Measurements from ENCODE around the gene UST.
"Not testable (repeated sequence)": the region's sequence is repeated elsewhere in the genome, so short reads cannot be mapped to it uniquely, and the experiment has no call there.

UST gene

DNA sequence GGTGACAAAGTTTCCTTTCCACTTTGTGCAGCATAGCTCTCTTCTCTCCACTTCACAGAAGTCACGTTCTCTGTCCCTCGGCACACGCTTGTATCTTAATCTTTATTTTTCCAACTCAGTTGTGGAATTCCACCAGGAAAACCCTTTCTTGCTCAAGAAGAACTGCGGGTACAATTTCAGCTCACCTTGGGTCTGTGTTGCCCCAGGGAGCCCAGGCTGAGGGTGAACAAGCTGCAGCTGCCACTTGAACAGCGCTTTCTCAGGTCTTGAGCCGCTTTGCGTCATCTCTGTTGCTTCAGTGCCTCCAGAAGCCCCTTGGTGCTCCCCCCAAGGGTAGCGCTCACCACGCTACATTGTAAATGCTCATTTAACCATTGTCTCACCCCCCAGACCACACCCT lies 341.5 kb downstream of the UST start:
- no peak for DNase-seq (ENCODE audit: low spot score)

DNA sequence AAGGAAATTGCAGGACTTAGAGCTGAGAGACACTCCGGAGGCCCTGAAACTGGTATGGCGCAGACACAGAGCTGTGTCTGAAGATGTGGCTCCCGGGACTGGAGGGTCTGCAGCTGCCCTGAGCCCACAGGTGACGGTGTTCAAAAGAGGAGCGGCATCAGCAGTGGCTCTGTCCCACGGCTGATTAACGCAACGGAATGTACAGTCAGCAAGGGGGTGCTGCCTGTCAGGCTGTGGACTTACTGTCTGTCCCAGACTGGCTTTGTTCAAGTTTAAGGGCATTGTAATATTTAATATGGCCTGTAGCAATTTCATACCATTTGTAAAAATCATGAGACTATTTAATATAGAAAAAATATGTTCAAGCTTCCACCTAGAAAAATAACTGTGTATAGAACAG lies 342.7 kb downstream of the UST start:
- DNase-seq (ENCODE audit: low spot score): no peak

DNA sequence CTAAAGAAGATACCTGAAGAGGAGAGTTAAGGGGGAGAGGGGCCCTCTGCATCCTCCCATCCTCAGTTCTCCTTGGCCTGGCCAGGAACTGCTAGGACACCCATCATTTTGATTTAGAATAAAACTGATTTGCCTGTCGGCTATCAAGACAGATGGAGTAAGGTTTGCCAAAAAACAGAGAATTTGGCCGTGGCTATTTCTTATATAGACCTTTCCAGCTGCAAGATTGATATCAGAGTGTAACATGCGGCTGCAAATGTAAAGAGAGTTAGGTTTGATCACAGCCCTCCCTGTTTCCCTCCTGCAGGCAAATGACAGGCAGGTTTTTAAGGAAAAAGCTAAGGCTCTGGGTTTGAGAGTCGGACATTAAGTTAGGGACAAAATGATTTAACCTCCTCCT lies 344.1 kb downstream of the UST start:
- DNase-seq (ENCODE audit: low spot score): no peak

DNA sequence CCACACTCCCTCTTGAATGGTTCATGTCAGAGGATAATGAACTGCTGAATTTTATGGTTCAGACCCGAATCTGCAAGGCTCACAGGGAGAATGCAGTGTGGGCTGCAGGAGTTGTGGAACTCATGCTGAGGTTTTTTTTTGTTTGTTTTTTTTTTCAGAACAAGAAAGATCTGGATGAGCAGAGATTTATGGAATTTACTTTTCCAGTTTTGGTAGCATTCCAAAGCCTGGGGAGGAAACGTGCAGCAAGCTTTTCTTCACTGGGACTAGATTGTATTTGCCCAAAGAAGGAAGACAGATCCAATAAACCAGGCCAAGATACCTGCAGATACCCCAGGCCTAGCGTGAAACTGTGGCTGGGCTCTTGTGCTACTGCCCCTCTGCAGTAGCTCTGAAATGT lies 346.8 kb downstream of the UST start:
- DNase-seq (ENCODE audit: low spot score): no peak

DNA sequence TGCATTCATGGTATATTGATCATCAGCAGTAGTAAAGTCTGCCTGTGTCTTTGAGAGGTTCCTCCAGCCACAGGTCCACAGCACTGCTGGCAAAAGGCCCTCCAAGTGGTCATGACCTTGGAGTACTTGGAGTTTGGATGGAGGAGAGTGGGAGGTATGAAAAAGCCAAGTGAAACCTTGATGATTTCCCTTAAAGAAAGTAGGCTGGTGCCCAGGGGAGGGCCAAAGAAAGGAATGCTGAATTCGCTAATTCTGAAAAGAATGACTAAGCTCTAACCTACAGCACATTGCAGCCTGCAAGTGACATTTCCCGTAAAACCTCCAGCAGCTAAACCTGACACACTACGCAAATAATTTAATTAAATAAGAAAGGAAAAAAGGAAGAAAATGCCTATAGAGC lies 347.3 kb downstream of the UST start:
- no peak for DNase-seq (ENCODE audit: low spot score)

DNA sequence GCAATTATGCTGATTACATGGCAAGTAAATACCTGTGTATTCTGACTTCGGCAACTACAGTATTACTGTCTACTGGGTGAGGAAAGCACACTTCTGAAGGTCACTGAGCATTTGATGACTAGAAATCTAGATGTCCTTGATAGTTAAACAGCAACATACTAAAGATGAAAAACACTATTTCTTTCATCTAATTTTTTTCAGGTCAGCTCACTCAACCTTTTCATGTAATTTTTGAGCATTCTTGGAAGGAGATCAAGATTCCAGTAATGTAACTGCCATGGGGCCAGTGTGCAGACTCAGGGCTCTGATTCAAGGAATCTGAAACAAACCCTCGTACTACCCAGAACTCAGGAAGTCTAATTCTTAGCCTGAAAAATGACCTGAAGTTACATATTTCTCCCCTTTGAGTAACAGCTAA lies 348.1 kb downstream of the UST start:
- no peak for DNase-seq (ENCODE audit: low spot score)

DNA sequence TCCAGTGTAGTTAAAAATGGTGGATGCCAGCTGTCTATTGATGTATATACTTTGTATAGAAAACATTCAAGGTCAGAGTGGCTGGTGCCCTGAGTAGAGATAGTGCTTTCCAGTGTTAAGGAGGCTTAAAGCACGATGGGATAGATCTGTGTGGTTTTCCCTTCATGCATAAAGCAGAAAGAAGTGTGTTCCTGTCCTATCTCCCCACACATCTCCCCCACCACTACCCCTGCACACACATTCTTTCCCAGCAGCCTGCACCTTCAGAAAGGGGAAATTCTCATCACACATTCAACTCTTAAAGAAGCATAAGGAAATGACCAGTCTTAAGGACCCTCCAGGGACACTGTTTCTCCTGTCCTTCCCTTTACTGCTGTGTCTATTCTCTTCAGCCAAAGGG lies 349.0 kb downstream of the UST start:
- DNase-seq (ENCODE audit: low spot score): no peak

DNA sequence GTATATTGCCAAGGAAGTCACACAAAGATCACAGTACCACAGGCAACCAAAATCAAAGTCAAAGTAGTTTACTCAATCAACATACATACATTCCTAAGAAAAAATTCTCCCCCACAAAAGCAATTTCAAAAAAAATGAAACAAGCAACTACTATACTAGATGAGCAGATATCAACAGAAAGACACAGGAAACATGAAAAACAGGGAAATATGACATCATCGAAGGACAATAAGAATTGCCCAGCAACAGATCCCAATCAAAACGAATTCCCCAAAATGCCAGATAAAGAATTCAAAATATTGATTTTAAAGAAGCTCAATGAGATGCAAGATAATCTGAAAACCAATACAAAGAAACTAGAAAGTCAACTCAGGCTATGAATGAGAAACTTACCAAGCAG lies 351.0 kb downstream of the UST start:
- no peak for DNase-seq (ENCODE audit: low spot score)

DNA sequence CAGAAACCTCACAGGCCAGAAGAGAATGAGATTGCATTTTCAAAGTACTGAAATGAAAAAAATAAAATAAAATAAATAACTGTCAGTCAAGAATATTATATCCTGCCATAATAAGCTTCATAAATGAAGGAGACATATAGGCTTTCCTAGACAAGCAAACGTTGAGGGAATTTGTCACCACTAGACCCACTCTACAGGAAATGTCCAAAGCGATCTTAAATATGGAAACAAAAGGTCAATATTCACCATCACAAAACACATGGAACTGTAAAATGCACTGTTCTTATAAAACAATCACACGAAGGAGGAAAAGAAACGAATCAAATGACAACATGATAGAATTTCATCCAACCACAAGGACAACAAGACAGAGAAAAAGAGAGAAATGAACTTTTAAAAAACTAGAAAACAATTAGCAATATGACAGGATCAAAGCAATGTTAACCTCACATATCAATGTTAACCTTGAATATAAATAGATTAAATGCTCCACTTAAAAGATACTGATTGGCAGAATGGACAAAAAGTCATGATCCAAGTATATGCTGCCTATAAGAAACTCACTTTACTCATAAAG lies 352.0 kb downstream of the UST start:
- no peak for DNase-seq (ENCODE audit: low spot score)

DNA sequence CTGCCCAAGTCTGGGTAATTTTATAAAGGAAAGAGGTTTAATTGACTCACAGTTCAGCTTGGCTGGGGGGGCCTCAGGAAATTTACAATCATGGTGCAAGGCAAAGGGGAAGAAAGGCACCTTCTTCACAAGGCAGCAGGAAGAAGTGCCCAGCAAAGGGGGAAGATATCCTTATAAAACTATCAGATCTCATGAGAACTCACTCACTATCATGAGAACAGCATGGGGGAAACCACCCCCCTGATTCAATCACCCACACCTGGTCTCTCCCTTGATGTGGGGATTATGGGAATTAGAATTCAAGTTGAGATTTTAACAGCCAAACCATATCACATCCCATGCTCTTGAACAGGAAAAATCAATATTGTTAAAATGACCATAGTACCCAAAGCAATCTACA lies 355.5 kb downstream of the UST start:
- DNase-seq (ENCODE audit: low spot score): no peak

DNA sequence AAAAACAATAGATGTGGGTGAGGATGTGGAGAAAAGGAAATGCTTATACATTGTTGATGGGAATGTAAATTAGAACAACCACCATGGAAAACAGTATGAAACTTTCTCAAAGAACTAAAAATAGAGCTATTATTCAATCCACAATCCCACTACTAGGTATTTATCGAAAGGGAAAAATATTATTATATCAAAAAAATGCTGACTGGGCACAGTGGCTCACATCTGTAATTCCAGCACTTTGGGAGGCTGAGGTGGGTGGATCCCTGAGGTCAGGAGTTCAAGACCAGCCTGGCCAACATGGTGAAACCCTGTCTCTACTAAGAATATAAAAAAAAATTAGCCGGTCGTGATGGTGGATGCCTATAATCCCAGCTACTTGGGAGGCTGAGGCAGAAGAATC lies 357.1 kb downstream of the UST start:
- not testable (repeated sequence) for DNase-seq (ENCODE audit: low spot score)

DNA sequence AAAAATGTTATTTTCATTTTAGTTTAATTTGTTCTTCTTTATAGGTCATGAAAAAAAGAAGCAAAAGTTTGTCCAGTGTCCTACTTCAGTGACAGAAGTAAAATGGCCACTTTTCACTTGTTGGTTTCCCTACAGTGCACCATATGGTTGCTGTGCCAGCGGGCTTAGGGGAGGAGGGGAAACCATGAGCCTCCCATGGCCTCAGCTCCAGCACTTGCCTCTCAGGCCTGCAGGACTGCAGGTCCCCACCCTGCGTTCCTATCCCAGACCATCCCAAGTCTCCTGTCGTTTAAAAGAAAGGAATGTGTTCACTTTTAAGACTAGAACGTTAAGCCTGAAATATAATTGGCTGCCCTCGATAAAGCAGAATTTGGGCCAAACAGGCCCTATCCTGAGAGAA lies 360.7 kb downstream of the UST start:
- DNase-seq (ENCODE audit: low spot score): no peak

DNA sequence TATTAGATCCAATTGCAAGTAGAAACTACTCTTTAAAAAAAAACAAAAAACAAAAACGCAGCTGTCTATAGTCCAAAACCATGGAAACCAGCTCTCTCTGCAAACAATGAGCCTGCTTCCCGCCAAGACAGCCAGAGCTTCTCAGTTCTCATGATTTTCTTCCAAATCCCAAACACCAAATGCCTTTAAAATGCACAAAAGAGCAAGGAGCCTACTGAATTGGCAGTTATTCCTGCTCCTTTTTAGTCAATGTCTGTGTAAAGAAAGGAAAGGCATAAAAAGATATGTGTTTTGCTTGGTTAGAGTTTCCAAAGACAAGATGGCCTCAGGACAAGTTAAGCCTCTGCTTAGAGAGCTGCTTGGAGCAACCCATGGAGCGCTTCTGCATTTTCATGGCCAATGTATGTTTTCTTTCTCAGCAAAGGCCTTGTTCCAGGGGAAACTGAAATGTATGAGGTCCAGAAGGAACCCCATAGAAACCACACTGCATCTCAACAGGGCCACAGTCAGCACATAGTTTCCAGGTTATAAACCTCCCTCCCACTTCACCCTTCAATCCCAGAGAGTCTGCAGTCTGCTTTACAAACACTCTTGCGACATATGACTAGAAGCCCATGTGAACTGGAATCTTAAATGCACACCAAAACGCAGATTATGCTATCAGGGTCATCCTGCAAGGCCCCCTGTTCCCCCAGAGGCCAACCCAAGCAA lies 361.4 kb downstream of the UST start:
- no peak for DNase-seq (ENCODE audit: low spot score)

DNA sequence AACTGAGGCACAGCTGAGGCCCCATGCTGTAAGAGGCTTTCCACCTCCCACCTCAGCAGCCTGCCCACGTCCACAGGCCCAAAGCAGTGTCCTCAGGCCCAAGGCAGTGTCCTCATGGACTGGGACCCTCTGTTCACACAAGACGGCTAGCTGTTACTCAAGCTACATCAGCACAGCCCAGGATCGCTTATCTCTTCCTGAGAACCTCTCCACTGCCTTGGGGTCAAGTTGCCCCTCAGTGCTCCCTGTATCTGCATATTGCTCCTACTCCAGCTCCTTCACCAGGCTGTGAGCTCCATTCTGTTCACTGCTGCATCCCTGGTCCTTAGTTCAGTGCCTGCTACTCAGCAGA lies 361.9 kb downstream of the UST start:
- DNase-seq (ENCODE audit: low spot score): no peak

DNA sequence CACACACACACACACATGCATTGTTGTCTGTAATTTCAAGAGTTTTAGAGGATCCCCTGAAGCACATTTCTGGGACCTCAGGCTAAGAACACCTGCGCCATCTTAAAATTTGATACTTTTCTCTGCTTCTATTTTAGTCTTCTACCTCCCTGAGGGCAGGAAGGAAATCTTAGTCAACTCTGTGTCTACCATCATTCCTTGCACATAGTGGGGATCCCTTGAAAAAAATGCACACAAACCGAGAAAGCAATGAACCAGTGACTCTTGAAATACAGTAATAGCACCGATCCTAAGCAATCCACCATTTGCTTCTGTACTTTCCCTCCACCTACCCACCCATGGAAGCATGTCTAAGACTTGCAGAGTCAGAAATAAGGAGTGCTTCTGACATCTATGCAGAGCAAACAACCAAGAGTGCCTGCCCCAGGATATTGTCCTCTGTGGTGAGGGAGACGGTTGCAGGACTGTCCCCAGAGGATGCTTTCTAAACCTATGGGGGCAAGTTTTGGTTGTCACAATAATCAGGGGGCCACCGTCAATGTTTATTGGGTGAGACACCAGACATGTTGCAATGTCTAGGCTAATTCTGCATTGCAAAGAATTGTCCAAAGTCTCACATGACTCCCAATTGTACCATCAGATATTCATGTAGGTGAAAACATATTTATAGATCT lies 362.7 kb downstream of the UST start:
- no peak for DNase-seq (ENCODE audit: low spot score)

DNA sequence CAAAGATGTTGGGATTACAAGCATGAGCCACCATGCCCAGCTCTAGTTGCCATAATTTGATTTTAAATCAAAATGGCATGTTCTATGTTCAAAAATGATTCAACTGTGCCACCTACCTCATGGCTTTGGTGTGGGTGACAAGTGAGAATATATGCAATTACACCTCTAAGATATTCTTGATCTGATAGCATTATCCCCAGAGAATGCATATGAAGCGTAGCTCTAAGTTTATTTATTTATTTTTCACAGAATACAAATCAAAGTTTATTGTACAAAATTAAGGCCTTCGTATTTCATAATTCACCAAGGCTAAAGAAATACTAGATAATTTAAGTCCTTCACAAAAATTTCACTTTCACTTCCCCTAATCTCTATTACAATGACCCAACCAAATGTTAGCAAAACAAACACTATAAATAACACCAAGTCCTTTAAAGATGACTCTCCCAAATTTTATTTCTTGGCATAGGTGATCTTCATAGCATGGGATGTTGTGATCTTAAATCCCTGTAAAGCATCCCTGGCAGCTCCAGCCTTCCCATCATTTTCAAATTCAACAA lies 364.8 kb downstream of the UST start:
- no peak for DNase-seq (ENCODE audit: low spot score)

DNA sequence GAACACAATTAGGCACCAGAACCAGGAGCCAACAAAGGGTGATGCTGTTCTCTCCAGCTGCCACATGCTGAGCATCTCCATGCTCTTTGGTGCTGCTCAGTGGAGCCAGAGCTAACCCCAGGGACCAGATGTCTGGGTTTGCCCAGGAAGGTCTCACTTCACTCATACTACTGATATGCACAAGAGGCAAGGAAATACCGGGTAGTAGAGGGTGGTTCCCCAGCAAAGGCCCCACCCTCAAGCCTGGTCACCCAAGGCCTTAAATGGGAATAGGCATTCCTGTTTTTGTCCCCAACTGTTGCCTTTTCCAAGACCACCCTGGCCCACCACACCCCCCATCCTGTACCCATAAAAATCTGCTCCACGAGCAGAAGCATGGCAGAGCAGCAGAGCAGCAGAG lies 366.1 kb downstream of the UST start:
- no peak for DNase-seq (ENCODE audit: low spot score)

DNA sequence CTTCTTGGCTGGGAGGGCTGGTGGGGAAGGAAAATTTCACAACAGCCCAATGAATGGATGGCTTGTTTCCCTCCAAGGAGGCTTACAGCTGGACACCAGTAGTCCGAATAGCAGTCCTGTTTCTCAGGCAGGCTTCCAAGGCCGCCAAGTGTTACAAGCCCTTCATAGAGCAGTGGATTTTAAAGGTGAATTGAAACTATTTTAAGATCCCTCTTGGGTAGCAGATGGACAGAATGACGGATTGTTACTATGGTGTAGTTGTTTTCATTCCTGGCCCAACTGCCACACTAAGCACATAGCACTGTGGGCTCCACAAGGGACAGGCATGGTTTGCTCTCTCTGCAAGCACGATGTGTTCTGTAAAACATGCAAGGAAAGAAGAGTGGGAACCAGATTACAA lies 367.3 kb downstream of the UST start:
- DNase-seq (ENCODE audit: low spot score): no peak

DNA sequence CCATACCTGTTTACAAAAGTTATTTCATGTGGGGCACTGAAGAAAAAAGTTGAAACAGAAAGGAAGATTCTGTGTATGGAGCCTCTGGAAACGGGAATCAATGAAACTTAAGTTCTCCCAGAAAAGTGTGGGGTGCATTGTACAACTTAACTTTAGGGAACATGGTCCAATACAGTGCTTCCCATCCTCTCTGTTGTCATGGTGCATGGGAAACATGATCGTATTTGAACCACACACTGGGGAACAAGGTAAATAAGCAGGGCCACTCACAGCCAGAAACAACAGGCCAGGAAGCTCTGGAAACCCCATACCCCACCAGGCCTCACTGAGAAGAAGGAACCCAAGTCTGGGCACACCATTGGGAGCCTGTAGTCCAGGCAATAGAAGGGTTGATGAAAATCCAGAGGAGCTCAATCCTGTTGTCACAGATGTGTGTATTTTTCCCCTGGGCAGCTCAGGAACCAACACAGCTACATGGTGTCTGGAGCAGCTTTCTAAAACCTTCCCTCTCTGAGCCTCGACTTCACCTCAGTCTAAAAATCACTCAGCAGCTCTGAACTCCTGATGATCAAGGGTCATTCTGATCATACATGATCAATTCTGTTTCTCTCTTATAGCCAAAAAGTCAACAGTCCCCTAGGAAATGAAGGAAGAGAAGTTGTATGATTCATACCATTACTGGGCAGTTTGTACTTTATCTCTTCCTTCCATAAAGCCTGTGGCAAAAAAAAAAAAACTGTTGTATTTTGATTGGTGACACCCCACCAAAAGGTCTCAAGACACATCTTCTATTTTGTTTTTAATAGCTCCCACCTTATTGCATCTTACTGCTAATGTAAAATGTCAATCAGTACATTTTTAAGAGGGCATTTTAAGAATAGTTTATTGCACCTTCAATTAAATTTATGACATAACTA lies 372.2 kb downstream of the UST start:
- no peak for DNase-seq (ENCODE audit: low spot score)

DNA sequence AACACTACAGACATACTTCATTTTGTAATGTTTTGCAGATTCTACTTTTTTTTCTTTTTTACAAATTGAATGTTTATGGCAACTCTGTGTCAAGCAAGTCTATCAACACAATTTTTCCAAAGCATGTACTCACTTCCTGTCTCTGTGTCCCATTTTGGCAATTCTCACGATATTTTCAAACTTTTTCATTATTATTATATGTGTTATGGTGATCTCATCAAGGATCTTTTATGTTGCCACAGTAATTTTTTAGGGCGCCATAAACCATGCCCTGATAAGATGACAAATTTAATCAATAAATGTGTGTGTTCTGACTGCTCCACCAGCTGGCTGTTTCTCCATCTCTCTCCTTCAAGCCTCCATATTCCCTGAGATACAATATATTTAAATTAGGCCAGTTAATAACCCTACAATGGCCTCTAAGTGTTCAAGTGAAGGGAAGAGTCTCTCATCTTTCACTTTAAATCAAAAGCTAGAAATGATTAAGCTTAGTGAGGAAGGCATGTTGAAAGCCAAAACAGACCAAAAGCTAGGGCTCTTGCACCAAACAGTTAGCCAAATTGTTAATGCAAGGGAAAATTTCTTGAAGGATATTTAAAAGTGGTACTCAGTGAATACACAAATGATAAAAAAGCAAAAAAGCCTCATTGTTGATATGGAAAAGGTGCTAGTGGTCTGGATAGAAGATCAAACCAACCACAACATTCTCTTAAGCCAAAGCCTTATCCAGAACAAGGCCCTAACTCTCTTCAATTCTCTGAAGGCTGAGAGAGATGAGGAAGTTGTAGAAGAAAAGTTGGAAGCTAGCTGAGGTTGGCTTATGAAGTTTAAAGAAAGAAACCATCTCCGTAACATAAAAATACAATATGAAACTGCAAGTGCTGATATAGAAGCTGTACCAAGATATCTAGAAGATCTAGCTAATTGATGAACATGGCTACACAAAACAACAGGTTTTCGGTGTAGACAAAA lies 376.3 kb downstream of the UST start:
- no peak for DNase-seq (ENCODE audit: low spot score)

DNA sequence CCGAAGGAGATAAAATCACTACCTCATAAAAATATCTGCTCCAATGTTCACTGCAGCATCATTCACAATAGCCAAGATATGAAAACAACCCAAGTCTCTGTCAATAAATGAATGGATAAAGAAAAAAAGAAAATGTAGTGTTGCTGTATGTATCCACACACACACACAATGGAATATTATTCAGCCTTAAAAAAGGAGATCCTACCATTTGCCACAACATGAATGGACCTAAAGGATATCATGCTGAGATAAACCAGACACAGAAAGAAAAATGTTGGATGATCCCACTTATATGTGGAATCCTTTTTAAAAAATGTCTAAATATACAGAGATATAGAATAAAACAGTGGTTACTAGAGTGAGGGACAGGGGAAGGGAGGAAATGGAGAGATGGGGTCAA lies 378.5 kb downstream of the UST start:
- no peak for DNase-seq (ENCODE audit: low spot score)

Measured in kidney capillary endothelial cell (primary cell).